ENCODE measurements around the gene SPANXN3.

DNA sequence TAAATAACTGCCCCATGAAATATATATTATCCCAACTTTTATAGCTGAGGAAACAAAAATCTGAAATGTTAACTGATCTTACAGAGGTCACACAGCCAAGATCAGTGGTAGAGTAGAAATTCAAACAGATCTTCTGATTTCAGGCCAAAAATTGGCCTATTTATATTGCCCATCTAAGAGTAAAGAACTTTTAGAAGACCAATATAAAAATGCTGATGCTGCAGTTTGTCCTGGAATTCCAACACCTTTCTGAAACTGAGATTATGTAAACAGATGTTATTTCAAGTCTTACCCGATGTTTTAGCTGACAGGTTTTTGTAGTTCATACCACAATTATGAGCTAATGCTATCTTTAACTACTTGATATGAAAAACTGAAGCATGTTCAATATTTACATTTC is 51.1 kb downstream of the SPANXN3 start:
- TF ChIP-seq, protein P1, sequence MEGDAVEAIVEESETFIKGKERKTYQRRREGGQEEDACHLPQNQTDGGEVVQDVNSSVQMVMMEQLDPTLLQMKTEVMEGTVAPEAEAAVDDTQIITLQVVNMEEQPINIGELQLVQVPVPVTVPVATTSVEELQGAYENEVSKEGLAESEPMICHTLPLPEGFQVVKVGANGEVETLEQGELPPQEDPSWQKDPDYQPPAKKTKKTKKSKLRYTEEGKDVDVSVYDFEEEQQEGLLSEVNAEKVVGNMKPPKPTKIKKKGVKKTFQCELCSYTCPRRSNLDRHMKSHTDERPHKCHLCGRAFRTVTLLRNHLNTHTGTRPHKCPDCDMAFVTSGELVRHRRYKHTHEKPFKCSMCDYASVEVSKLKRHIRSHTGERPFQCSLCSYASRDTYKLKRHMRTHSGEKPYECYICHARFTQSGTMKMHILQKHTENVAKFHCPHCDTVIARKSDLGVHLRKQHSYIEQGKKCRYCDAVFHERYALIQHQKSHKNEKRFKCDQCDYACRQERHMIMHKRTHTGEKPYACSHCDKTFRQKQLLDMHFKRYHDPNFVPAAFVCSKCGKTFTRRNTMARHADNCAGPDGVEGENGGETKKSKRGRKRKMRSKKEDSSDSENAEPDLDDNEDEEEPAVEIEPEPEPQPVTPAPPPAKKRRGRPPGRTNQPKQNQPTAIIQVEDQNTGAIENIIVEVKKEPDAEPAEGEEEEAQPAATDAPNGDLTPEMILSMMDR (conservative IDR thresholded peaks at IDR 0.05): no peak
- no peak for TF ChIP-seq ZFX (IDR thresholded peaks at IDR 0.05)

Measured in C4-2B (cell line).